ENCODE data around the gene CENPQ.
"Not testable (repeated sequence)": the region's sequence is repeated elsewhere in the genome, so short reads cannot be mapped to it uniquely, and the experiment has no call there.

Gene CENPQ

DNA sequence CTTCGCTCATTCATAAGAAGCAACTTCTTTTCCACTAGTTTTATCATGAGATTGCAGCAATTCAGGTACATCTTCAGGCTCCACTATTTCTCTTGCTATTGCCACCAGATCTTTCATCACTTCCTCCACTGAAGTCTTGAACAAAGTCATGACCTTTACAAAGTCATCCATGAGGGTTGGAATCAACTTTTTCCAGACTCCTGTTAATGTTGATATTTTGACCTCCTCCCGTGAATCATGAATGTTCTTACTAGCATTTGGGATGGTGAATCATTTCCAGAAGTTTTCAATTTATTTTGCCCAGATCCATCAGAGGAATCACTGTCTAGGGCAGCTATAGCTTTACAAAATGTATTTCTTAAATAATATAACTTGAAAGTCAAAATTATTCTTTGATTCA lies 1.5 kb downstream of the CENPQ start:
- in situ Hi-C loops (cut with HindIII; ENCODE audit: low sequenced_read_pairs): no loop called here
- TF ChIP-seq, protein P1, sequence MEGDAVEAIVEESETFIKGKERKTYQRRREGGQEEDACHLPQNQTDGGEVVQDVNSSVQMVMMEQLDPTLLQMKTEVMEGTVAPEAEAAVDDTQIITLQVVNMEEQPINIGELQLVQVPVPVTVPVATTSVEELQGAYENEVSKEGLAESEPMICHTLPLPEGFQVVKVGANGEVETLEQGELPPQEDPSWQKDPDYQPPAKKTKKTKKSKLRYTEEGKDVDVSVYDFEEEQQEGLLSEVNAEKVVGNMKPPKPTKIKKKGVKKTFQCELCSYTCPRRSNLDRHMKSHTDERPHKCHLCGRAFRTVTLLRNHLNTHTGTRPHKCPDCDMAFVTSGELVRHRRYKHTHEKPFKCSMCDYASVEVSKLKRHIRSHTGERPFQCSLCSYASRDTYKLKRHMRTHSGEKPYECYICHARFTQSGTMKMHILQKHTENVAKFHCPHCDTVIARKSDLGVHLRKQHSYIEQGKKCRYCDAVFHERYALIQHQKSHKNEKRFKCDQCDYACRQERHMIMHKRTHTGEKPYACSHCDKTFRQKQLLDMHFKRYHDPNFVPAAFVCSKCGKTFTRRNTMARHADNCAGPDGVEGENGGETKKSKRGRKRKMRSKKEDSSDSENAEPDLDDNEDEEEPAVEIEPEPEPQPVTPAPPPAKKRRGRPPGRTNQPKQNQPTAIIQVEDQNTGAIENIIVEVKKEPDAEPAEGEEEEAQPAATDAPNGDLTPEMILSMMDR (IDR thresholded peaks at IDR 0.05; ENCODE audit: low read depth, low read length): no peak
- no peak overlapping the region for H3K4me3 ChIP-seq (ENCODE audit: low read depth, low read length)
- no peak for DNase-seq (ENCODE audit: low read depth, low spot score)

DNA sequence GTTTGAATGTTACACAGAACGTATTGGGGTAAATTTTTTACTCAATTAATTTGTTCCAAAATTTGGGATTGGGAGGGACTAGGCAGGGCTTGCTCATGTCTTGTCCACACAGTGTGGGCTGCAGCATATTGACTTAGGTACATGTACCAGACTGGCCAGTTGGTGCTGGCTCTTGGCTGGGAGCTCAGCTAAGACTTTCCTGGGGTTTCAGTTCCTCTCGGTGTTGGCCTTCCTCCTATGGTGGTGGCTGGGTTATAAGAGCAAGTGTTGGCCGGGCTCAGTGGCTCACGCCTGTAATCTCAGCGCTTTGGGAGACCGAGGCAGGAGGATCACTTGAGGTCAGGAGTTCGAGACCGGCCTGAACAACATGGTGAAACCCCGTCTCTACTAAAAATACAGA lies 4.9 kb downstream of the CENPQ start:
- in situ Hi-C loops (cut with HindIII; ENCODE audit: low sequenced_read_pairs): no loop called here
- H3K4me3 ChIP-seq (ENCODE audit: low read depth, low read length): no peak overlapping the region
- no peak for DNase-seq (ENCODE audit: low read depth, low spot score)
- TF ChIP-seq, protein P1 (IDR thresholded peaks at IDR 0.05; ENCODE audit: low read depth, low read length): no peak

DNA sequence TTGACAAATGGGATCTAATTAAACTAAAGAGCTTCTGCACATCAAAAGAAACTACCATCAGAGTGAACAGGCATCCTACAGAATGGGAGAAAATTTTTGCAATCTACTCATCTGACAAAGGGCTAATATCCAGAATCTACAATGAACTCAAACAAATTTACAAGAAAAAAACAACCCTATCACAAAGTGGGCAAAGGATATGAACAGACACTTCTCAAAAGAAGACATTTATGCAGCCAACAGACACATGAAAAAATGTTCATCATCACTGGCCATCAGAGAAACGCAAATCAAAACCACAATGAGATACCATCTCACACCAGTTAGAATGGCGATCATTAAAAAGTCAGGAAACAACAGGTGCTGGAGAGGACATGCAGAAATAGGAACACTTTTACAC lies 13.4 kb downstream of the CENPQ start:
- DNase-seq (ENCODE audit: low read depth, low spot score); in situ Hi-C loops (cut with HindIII; ENCODE audit: low sequenced_read_pairs): not testable (repeated sequence)

DNA sequence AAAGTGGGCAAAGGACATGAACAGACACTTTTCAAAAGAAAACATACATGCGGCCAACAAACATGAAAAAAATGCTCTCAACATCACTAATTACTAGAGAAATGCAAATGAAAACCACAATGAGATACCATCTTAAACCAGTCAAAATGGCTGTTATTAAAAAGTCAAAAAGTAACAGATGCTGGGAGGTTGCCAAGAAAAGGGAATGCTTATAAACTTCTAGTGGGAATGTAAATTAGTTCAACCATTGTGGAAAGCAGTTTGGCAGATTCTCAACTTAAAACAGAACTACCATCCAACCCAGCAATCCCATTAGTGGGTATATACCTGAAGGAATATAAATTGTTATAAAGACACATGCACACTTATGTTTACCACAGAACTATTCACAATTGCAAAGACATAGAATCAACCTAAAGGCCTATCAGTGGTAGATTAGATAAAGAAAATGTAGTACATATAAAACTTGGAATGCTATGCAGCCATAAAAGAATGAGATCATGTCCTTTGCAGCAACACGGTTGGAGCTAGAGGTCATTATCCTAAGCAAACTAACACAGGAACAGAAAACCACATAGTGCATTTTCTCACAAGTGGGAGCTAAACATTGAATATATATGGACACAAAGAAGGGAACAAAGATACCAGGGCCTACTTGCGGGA lies 16.3 kb downstream of the CENPQ start:
- DNase-seq (ENCODE audit: low read depth, low spot score): peak; percentile 3
- in situ Hi-C loops (cut with HindIII; ENCODE audit: low sequenced_read_pairs): no loop called here
- TF ChIP-seq, protein P1 (IDR thresholded peaks at IDR 0.05; ENCODE audit: low read depth, low read length): no peak
- no peak overlapping the region for H3K4me3 ChIP-seq (ENCODE audit: low read depth, low read length)

More for the DNA sequence above, 13.4 kb downstream of the CENPQ start:
- H3K4me3 ChIP-seq (ENCODE audit: low read depth, low read length): not testable (repeated sequence)

DNA sequence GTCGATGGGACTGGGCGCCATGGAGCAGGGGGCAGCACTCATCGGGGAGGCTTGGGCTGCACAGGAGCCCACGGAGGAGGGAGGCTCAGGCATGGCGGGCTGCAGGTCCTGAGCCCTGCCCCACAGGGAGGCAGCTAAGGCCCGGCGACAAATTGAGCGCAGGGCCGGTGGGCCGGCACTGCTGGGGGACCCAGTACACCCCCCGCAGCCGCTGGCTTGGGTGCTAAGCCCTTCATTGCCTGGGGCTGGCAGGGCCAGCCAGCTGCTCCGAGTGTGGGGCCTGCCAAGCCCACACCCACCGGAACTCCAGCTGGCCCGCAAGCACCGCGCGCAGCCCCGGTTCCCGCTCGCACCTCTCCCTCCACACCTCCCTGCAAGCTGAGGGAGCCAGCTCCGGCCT lies 18.7 kb downstream of the CENPQ start:
- H3K4me3 ChIP-seq (ENCODE audit: low read depth, low read length); DNase-seq (ENCODE audit: low read depth, low spot score); in situ Hi-C loops (cut with HindIII; ENCODE audit: low sequenced_read_pairs): not testable (repeated sequence)

DNA sequence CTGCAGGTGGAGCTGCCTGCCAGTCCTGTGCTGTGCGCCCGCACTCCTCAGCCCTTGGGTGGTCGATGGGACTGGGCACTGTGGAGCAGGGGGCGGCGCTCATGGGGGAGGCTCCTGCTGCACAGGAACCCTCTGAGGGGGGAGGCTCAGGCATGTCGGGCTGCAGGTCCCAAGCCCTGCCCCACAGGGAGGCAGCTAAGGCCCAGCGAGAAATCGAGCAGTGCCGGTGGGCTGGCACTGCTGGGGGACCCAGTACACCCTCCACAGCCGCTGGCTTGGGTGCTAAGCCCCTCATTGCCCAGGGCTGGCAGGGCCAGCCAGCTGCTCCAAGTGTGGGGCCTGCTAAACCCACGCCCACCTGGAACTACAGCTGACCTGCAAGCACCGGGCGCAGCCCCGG lies 20.2 kb downstream of the CENPQ start:
- in situ Hi-C loops (cut with HindIII; ENCODE audit: low sequenced_read_pairs); H3K4me3 ChIP-seq (ENCODE audit: low read depth, low read length): not testable (repeated sequence)

DNA sequence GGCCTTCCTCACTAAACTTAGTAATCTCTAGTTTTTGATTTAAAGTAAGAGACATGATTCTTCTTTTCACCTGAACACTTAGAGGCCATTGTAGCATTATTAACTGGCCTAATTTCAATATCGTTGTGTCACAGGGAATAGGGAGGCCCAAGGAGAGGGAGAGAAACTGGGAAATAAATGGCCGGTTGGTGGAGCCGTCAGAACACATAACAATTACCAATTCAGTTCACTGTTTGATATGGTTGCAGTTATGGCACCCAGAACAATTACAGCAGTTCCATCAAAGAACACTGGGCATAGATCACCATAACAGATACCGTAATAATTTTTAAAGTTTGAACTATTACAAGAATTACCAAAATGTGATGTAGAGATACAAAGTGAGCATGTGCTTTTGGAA lies 27.5 kb downstream of the CENPQ start:
- in situ Hi-C loops (cut with HindIII; ENCODE audit: low sequenced_read_pairs): no loop called here
- no peak overlapping the region for H3K4me3 ChIP-seq (ENCODE audit: low read depth, low read length)
- TF ChIP-seq, protein P1 (IDR thresholded peaks at IDR 0.05; ENCODE audit: low read depth, low read length): no peak
- no peak for DNase-seq (ENCODE audit: low read depth, low spot score)

More for the DNA sequence above, 20.2 kb downstream of the CENPQ start:
- not testable (repeated sequence) for DNase-seq (ENCODE audit: low read depth, low spot score)

DNA sequence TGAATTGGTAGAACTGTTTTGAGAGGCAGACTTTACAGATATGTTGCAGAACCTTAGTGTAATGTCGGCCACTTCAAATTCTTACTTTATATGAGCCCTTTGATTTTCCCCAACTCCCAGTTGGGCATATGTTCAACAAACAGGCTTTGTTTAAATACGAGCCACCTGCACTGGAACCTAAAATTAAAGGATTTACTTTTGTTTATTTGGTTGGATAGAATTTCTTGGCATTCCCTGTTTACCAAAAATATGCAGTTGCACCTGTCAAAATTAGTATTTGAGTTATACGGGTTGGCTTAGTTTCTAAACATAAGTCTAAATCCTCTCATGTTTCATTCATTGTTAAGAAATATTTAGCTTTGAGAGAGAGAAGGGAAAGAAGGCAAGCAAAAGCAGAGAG lies 34.1 kb downstream of the CENPQ start:
- DNase-seq (ENCODE audit: low read depth, low spot score): no peak
- TF ChIP-seq, protein P1 (IDR thresholded peaks at IDR 0.05; ENCODE audit: low read depth, low read length): no peak

More for the DNA sequence above, 34.1 kb downstream of the CENPQ start:
- in situ Hi-C loops (cut with HindIII; ENCODE audit: low sequenced_read_pairs): no loop called here
- no peak overlapping the region for H3K4me3 ChIP-seq (ENCODE audit: low read depth, low read length)
